GM12872 (cell line): ENCODE measurements around the gene CEP112.

Source experiments
- TF ChIP-seq, protein P1 (sequence below): IDR thresholded peaks from 3 replicates; pipeline ENCODE4 v1.5.1; 2011; ENCODE audit warnings: low read depth, mild to moderate bottlenecking, low read length, moderate library complexity; ENCODE audit not compliant: insufficient read depth

Gene CEP112

DNA sequence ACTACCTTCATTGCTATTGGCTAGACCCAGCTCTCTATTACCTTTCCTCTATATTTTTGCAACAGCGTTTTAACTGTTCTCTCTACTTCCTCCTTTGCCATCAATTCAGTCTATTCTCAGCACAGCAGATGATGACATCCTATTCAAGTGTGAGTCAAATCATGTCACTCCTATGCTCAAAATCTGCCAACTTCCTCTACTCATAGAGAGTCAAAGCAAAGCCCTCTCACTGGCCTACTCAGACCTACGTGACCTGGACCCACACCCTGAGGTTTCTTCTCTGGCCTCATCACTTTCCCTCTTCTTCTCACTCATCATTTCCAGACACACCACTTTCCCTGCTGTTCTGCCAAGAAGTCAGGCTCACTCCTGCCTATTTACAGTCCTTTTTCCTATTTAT lies 341.4 kb downstream of the CEP112 start:
- TF ChIP-seq, protein P1, sequence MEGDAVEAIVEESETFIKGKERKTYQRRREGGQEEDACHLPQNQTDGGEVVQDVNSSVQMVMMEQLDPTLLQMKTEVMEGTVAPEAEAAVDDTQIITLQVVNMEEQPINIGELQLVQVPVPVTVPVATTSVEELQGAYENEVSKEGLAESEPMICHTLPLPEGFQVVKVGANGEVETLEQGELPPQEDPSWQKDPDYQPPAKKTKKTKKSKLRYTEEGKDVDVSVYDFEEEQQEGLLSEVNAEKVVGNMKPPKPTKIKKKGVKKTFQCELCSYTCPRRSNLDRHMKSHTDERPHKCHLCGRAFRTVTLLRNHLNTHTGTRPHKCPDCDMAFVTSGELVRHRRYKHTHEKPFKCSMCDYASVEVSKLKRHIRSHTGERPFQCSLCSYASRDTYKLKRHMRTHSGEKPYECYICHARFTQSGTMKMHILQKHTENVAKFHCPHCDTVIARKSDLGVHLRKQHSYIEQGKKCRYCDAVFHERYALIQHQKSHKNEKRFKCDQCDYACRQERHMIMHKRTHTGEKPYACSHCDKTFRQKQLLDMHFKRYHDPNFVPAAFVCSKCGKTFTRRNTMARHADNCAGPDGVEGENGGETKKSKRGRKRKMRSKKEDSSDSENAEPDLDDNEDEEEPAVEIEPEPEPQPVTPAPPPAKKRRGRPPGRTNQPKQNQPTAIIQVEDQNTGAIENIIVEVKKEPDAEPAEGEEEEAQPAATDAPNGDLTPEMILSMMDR: no peak

DNA sequence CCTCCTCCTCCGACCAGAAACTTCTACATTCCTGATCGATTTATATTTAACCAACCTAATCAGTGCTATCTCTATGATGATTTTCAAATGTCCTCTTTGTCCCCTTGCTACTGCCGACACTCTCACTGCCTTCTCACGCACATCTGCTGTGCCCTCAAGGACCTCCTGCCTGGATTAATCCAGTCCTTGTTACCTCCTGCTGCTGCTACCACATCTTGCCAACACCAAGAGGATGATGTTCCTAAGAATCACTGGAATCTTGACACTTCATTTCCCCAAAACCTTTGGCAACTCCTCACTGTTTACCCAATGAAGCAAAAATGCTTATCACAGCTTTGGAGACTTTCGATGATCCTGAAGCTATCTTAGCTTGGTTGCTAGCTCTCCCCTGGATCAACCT lies 343.2 kb downstream of the CEP112 start:
- TF ChIP-seq, protein P1: no peak

DNA sequence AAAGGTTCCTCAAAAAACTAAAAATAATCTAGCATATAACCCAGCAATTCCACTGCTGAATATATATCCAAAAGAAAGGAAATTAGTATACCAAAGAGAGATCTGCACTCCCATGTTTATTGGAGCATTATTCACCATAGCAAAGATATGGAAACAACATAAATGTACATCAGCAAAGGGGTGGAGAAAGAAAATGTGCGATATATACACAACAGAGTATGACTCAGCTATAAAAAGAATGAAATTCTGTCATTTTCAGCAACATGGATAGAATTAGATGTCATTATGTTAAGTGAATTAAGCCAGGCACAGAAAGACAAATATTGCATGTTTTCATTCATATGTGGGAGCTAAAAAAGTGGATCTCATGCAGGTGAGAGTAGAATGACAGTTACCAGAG lies 350.8 kb downstream of the CEP112 start:
- TF ChIP-seq, protein P1: no peak

DNA sequence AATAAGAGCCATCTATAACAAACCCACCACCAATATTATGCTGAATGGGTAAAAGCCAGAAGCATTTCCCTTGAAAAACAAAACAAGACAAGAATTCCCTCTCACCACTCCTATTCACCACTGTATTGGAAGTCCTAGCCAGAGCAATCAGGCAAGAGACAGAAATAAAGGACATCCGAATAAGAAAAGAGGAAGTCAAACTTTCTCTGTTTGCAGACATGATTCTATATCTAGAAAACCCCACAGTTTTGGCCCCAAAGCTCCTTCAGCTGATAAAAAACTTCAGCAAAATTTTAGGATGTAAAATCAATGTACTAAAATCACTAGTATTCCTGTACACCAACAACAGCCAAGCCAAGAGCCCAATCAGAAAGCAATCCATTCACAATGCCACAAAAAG lies 358.7 kb downstream of the CEP112 start:
- TF ChIP-seq, protein P1: no peak

DNA sequence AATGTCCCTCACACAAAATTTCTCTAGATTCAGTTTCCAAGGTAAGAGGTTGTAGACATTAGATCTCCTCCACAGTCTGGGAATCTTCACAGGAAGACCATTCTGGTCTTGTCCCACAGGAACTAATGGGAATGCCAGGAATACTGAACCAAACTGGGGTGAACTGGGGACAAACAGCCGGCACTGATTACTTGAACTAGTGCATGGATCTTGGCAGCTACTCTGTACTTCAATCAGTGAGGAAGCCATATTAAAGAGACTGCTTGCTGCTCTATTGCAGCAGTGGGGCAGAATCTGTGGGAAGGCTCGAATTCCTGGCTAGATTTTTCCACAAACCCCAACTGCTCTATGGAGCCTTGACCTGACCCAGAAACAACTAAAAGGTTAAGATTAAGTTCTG lies 361.6 kb downstream of the CEP112 start:
- TF ChIP-seq, protein P1: no peak

DNA sequence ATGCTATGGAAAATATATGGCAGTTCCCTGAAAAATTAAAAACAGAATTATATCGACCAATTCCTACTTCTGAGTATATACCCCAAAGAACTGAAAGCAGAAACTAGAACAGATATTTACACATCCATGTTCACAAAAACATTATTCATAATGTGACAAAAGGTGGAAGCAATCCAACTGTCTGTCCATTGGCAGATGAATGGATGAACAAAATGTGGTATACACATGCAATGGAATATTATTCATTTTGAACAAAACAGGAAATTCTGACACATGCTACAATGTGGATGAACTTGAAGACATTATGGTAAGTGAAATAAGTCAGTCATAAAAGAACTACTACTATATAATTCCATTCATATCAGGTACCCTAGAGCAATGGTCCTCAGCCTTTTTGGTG lies 367.0 kb downstream of the CEP112 start:
- TF ChIP-seq, protein P1: no peak

DNA sequence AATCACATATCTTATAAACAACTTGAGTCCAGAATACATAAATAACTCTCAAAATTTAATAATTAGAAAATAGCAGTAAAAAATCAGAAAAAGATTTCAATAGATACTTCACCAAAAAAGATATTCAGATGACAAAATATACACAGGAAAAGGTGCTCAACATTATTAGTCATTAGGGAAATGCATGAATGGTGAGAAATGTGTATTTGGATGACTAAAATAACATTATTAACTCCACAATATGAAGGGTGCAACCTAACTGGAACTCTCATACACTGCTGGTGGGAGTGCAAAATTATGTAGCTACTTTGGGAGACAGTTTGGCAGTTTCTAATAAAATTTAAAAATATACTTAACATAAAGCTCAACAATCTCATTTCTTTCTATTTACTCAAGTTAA lies 368.2 kb downstream of the CEP112 start:
- TF ChIP-seq, protein P1: no peak

DNA sequence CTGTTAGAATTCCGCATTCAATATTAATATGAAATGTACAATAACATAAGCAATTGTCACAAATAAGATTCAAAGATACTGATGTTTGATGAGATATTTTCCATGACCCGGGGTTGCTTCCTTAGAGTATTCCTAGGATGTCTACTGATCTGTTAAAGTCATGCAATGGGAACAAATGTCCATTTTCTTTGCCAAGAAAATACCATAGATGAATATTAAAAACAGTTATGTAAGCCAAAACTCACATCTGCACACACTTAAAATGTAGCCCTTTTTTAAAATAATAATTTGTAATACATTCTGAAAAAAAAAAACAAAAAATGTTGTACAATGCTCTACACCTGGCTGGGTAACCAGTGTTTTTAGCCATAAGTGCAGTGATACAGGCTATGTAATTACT lies 371.1 kb downstream of the CEP112 start:
- TF ChIP-seq, protein P1: no peak
